WTC11 (cell line): ENCODE data around the gene CPE. TPM values are rescaled to one million over a fixed set of nuclear protein-coding genes. Genes with fewer than 3 reads are reported as not detected.

Experiments
- ATAC-seq: fragments of 200-7000 bp; cut with Tn5 transposase; 2 replicates; pipeline ENCODE4 v1.10.0; 2021; ENCODE audit warnings: mild to moderate bottlenecking, moderate library complexity
- CTCF ChIA-PET: fragments of 300-600 bp; sonication (Branson Sonifier 250); formaldehyde crosslinking; loops from one replicate; lab custom pipeline; 2021; ENCODE audit warnings: antibody characterized with exemption; lab: Charles Lee
- POLR2A ChIA-PET: fragments of 350-600 bp; sonication (Branson Sonifier 250); formaldehyde crosslinking; loops from one replicate; lab custom pipeline; 2021; ENCODE audit warnings: antibody characterized with exemption; lab: Charles Lee
- DNase-seq: peaks from one replicate; pipeline ENCODE4 v3.0.0; 2021; ENCODE audit warnings: low spot score
- H3K27ac Mint-ChIP-seq: 2 replicates; pipeline ENCODE4 v1.8.0; 2021; ENCODE audit warnings: mixed read lengths
- H3K27me3 Mint-ChIP-seq: 2 replicates; pipeline ENCODE4 v1.8.0; 2021; ENCODE audit warnings: low read depth, mild to moderate bottlenecking, moderate library complexity, mixed read lengths
- H3K36me3 Mint-ChIP-seq: 2 replicates; pipeline ENCODE4 v1.8.0; 2021; ENCODE audit warnings: mixed read lengths
- H3K4me1 Mint-ChIP-seq: 2 replicates; pipeline ENCODE4 v1.8.0; 2022; ENCODE audit warnings: mixed read lengths
- H3K4me3 Mint-ChIP-seq: 2 replicates; pipeline ENCODE4 v1.8.0; 2021; ENCODE audit warnings: mild to moderate bottlenecking, moderate library complexity, mixed read lengths
- H3K9me3 Mint-ChIP-seq: 2 replicates; pipeline ENCODE4 v1.8.0; 2021; ENCODE audit warnings: mixed read lengths
- ATF1 ChIP-seq: sonication (generic); formaldehyde crosslinking; IDR thresholded peaks from 2 replicates; pipeline ENCODE4 v1.8.1; 2023; ENCODE audit warnings: mild to moderate bottlenecking, moderate library complexity, missing genetic modification reagents
- CBFB ChIP-seq: sonication (generic); formaldehyde crosslinking; IDR thresholded peaks from 2 replicates; pipeline ENCODE4 v1.8.1; 2022; ENCODE audit warnings: mild to moderate bottlenecking, low read depth, missing genetic modification reagents
- CREB1 ChIP-seq: sonication (generic); formaldehyde crosslinking; IDR thresholded peaks from 2 replicates; pipeline ENCODE4 v1.8.0; 2023; ENCODE audit warnings: mild to moderate bottlenecking, missing genetic modification reagents
- ELF4 ChIP-seq: sonication (generic); formaldehyde crosslinking; IDR thresholded peaks from 2 replicates; pipeline ENCODE4 v1.8.1; 2022; ENCODE audit warnings: low read depth, mild to moderate bottlenecking, moderate library complexity, missing genetic modification reagents
- ESRRA ChIP-seq: sonication (generic); formaldehyde crosslinking; IDR thresholded peaks from 2 replicates; pipeline ENCODE4 v1.8.1; 2022; ENCODE audit warnings: mild to moderate bottlenecking, missing genetic modification reagents, borderline replicate concordance
- GRHL2 ChIP-seq: fragments of 250-450 bp; sonication (Bioruptor Pico); IDR thresholded peaks from 2 replicates; pipeline ENCODE4 v1.8.0; 2022; ENCODE audit warnings: mild to moderate bottlenecking, moderate library complexity; ENCODE audit not compliant: insufficient replicate concordance, severe bottlenecking
- IRF2 ChIP-seq: sonication (generic); formaldehyde crosslinking; IDR thresholded peaks from 2 replicates; pipeline ENCODE4 v1.8.0; 2022; ENCODE audit warnings: low read depth, missing genetic modification reagents, borderline replicate concordance
- JUN ChIP-seq: sonication (generic); formaldehyde crosslinking; IDR thresholded peaks from 2 replicates; pipeline ENCODE4 v1.8.0; 2023; ENCODE audit warnings: mild to moderate bottlenecking, missing genetic modification reagents
- KAT7 ChIP-seq: sonication (generic); formaldehyde crosslinking; IDR thresholded peaks from 2 replicates; pipeline ENCODE4 v1.8.1; 2023; ENCODE audit warnings: missing genetic modification reagents, mild to moderate bottlenecking, borderline replicate concordance
- NFATC4 ChIP-seq: fragments of 250-450 bp; sonication (Bioruptor Pico); IDR thresholded peaks from 2 replicates; pipeline ENCODE4 v1.9.0; 2021; ENCODE audit warnings: mild to moderate bottlenecking
- NR1H2 ChIP-seq: sonication (generic); formaldehyde crosslinking; IDR thresholded peaks from 2 replicates; pipeline ENCODE4 v1.9.0; 2021; ENCODE audit warnings: mild to moderate bottlenecking, moderate library complexity, missing genetic modification reagents
- NR3C1 ChIP-seq: sonication (generic); formaldehyde crosslinking; conservative IDR thresholded peaks from 2 replicates; pipeline ENCODE4 v1.8.1; 2023; ENCODE audit warnings: low read depth, mild to moderate bottlenecking, missing genetic modification reagents
- OVOL2 ChIP-seq: fragments of 250-450 bp; sonication (Bioruptor Pico); IDR thresholded peaks from 2 replicates; pipeline ENCODE4 v1.9.0; 2021; ENCODE audit warnings: mild to moderate bottlenecking, borderline replicate concordance
- SP1 ChIP-seq: sonication (generic); formaldehyde crosslinking; conservative IDR thresholded peaks from 2 replicates; pipeline ENCODE4 v1.8.1; 2022; ENCODE audit warnings: missing genetic modification reagents
- ZNF138 ChIP-seq: sonication (generic); formaldehyde crosslinking; conservative IDR thresholded peaks from 2 replicates; pipeline ENCODE4 v1.8.1; 2022; ENCODE audit warnings: mild to moderate bottlenecking, moderate library complexity, missing genetic modification reagents
- ZNF219 ChIP-seq: sonication (generic); formaldehyde crosslinking; IDR thresholded peaks from 2 replicates; pipeline ENCODE4 v1.8.0; 2023; ENCODE audit warnings: missing genetic modification reagents, mild to moderate bottlenecking, borderline replicate concordance
- ZNF423 ChIP-seq: fragments of 250-450 bp; sonication (Bioruptor Pico); IDR thresholded peaks from 2 replicates; pipeline ENCODE4 v2.1.2; 2022; ENCODE audit warnings: mild to moderate bottlenecking, moderate library complexity
- total RNA-seq: library from RNA; stranded (reverse); gene quantifications from 3 replicates; pipeline ENCODE4 v1.2.3, GENCODE V29; 2021
- TF ChIP-seq, protein P1 (sequence below): sonication (generic); formaldehyde crosslinking; IDR thresholded peaks from 2 replicates; pipeline ENCODE4 v1.8.1; 2023; ENCODE audit warnings: mild to moderate bottlenecking, missing genetic modification reagents, borderline replicate concordance
- TF ChIP-seq, protein P2 (sequence below): fragments of 250-450 bp; sonication (Bioruptor Pico); IDR thresholded peaks from 2 replicates; pipeline ENCODE4 v1.9.0; 2021; ENCODE audit warnings: mild to moderate bottlenecking
- TF ChIP-seq, protein P3 (sequence below): sonication (generic); formaldehyde crosslinking; IDR thresholded peaks from 2 replicates; pipeline ENCODE4 v1.8.1; 2022; ENCODE audit warnings: mild to moderate bottlenecking, missing genetic modification reagents, moderate library complexity, borderline replicate concordance
- TF ChIP-seq, protein P4 (sequence below): fragments of 250-450 bp; sonication (Bioruptor Pico); IDR thresholded peaks from 2 replicates; pipeline ENCODE4 v1.8.0; 2021; ENCODE audit warnings: mild to moderate bottlenecking
- TF ChIP-seq, protein P5 (sequence below): sonication (generic); formaldehyde crosslinking; IDR thresholded peaks from 2 replicates; pipeline ENCODE4 v1.8.0; 2022; ENCODE audit warnings: mild to moderate bottlenecking, missing genetic modification reagents
- TF ChIP-seq, protein P6 (sequence below): sonication (generic); formaldehyde crosslinking; IDR thresholded peaks from 2 replicates; pipeline ENCODE4 v1.8.0; 2022; ENCODE audit warnings: mild to moderate bottlenecking, missing genetic modification reagents

The CPE gene
- total RNA-seq, 1 experiment from 2014 or later, result 9.2 TPM

DNA sequence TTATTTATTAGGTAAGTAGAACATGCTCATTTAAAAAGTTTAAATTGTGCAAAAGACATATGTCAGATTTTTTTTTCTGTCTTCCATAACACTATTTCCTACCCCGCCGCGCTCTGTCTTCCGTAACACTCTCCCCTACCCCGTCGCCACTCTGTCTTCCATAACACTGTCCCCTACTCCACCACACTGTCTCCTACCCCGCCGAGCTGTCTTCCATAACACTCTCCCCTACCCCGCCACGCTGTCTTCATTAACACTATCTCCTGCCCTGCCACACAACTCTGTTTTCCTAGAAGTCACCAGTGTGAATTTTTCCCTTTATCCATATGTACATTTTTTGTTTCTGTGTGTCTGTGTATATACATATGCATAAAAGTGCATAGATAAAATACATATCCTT is 47.0 kb upstream of the CPE start (continued):
- no peak for TF ChIP-seq ESRRA (CRISPR knock-in tag)
- TF ChIP-seq NR3C1 (CRISPR knock-in tag), result no peak

DNA sequence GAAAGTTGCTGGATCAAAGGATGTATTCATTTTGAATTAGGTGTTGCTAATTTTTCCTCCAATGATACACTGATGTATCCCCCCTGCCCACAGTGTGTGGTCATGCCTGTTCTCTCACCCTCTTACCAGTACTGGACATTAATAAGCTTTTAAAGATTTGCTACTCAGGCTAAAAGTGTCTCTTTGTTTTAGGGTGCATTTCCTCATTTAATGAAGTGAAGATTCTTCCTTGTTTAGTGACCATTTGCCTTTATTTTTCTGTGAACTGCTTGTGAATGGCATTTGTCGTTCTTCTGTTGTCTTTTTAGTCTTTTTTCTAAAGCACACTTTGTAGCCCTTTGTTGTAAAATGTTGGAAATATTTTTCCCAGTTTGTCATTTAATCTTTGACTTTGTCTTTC is 46.3 kb upstream of the CPE start:
- H3K27me3 Mint-ChIP-seq, result no peaks in the 10 kb centered on the region
- CTCF ChIA-PET, result interaction anchor here (1.2 kb wide), 1 partner anchor 201 kb away, joined by 9 read pairs; no protein-coding TSS in a partner anchor
- POLR2A ChIA-PET, result no interaction called here

DNA sequence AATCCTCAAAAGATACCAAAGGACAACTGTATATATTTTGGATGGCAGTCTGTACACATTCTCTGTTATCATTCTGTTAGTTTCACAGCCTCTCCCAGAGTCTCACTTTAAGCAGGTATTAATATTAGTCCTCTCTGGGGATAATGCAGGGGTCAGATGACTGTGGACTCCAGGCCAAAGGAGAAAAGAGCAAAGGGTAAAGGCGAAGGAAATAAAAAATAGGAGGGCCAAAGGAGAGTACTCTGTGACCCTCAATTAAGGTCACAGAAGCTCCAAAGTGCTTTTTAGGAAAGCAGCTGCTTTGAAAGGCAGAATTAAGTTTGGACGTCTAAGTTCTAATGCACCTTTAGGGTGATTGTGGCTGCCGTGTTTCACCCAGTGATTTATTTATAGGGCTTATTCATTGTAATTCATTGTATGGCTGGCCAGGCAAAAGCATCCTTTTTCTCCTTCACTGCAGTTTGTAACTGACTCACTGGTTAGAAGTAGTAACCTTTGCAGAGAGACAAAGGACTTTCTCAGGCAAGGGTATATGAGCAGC is 43.6 kb upstream of the CPE start:
- ChIA-PET CTCF (interaction anchor here (2.4 kb wide), 1 partner anchor 204 kb away, joined by 11 read pairs; no protein-coding TSS in a partner anchor), POLR2A (no interaction called here)
- no peak for DNase-seq
- no peak overlapping the region; the same call in 1 of the 2 replicates for H3K4me3 Mint-ChIP-seq
- no peak for ATAC-seq
- H3K4me1 Mint-ChIP-seq, result peaks cover 49% of the 10 kb centered on the region
- no peaks in the 10 kb centered on the region for H3K9me3 Mint-ChIP-seq
- peak overlapping the region; percentile 80 for H3K27ac Mint-ChIP-seq
- H3K36me3 Mint-ChIP-seq, result peaks cover 75% of the 10 kb centered on the region
- no peaks in the 10 kb centered on the region for H3K27me3 Mint-ChIP-seq
- no peak for TF ChIP-seq KAT7 (CRISPR knock-in tag)
- no peak for TF ChIP-seq ZNF138 (CRISPR knock-in tag)
- TF ChIP-seq, protein P1, sequence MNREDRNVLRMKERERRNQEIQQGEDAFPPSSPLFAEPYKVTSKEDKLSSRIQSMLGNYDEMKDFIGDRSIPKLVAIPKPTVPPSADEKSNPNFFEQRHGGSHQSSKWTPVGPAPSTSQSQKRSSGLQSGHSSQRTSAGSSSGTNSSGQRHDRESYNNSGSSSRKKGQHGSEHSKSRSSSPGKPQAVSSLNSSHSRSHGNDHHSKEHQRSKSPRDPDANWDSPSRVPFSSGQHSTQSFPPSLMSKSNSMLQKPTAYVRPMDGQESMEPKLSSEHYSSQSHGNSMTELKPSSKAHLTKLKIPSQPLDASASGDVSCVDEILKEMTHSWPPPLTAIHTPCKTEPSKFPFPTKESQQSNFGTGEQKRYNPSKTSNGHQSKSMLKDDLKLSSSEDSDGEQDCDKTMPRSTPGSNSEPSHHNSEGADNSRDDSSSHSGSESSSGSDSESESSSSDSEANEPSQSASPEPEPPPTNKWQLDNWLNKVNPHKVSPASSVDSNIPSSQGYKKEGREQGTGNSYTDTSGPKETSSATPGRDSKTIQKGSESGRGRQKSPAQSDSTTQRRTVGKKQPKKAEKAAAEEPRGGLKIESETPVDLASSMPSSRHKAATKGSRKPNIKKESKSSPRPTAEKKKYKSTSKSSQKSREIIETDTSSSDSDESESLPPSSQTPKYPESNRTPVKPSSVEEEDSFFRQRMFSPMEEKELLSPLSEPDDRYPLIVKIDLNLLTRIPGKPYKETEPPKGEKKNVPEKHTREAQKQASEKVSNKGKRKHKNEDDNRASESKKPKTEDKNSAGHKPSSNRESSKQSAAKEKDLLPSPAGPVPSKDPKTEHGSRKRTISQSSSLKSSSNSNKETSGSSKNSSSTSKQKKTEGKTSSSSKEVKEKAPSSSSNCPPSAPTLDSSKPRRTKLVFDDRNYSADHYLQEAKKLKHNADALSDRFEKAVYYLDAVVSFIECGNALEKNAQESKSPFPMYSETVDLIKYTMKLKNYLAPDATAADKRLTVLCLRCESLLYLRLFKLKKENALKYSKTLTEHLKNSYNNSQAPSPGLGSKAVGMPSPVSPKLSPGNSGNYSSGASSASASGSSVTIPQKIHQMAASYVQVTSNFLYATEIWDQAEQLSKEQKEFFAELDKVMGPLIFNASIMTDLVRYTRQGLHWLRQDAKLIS (CRISPR knock-in tag), result no peak
- no peak for TF ChIP-seq IRF2 (CRISPR knock-in tag)
- TF ChIP-seq SP1, result no peak
- TF ChIP-seq, protein P2, sequence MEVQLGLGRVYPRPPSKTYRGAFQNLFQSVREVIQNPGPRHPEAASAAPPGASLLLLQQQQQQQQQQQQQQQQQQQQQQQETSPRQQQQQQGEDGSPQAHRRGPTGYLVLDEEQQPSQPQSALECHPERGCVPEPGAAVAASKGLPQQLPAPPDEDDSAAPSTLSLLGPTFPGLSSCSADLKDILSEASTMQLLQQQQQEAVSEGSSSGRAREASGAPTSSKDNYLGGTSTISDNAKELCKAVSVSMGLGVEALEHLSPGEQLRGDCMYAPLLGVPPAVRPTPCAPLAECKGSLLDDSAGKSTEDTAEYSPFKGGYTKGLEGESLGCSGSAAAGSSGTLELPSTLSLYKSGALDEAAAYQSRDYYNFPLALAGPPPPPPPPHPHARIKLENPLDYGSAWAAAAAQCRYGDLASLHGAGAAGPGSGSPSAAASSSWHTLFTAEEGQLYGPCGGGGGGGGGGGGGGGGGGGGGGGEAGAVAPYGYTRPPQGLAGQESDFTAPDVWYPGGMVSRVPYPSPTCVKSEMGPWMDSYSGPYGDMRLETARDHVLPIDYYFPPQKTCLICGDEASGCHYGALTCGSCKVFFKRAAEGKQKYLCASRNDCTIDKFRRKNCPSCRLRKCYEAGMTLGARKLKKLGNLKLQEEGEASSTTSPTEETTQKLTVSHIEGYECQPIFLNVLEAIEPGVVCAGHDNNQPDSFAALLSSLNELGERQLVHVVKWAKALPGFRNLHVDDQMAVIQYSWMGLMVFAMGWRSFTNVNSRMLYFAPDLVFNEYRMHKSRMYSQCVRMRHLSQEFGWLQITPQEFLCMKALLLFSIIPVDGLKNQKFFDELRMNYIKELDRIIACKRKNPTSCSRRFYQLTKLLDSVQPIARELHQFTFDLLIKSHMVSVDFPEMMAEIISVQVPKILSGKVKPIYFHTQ (CRISPR knock-in tag), result no peak
- TF ChIP-seq ZNF219, result no peak
- no peak for TF ChIP-seq NR1H2
- TF ChIP-seq, protein P3, sequence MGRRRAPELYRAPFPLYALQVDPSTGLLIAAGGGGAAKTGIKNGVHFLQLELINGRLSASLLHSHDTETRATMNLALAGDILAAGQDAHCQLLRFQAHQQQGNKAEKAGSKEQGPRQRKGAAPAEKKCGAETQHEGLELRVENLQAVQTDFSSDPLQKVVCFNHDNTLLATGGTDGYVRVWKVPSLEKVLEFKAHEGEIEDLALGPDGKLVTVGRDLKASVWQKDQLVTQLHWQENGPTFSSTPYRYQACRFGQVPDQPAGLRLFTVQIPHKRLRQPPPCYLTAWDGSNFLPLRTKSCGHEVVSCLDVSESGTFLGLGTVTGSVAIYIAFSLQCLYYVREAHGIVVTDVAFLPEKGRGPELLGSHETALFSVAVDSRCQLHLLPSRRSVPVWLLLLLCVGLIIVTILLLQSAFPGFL, result no peak
- no peak for TF ChIP-seq NFATC4
- TF ChIP-seq ATF1 (CRISPR knock-in tag), result no peak
- TF ChIP-seq OVOL2 (CRISPR knock-in tag), result no peak
- no peak for TF ChIP-seq CBFB (CRISPR knock-in tag)
- TF ChIP-seq ELF4 (CRISPR knock-in tag), result no peak

More for the DNA sequence above, 46.3 kb upstream of the CPE start:
- no peak for ATAC-seq
- Mint-ChIP-seq H3K27ac (peak overlapping the region; percentile 93), H3K4me3 (no peak overlapping the region), H3K9me3 (no peaks in the 10 kb centered on the region), H3K4me1 (peaks cover 53% of the 10 kb centered on the region), H3K36me3 (peaks cover 53% of the 10 kb centered on the region)
- no peak for DNase-seq
- TF ChIP-seq, protein P4, sequence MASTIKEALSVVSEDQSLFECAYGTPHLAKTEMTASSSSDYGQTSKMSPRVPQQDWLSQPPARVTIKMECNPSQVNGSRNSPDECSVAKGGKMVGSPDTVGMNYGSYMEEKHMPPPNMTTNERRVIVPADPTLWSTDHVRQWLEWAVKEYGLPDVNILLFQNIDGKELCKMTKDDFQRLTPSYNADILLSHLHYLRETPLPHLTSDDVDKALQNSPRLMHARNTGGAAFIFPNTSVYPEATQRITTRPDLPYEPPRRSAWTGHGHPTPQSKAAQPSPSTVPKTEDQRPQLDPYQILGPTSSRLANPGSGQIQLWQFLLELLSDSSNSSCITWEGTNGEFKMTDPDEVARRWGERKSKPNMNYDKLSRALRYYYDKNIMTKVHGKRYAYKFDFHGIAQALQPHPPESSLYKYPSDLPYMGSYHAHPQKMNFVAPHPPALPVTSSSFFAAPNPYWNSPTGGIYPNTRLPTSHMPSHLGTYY (CRISPR knock-in tag), result no peak
- TF ChIP-seq, protein P5, sequence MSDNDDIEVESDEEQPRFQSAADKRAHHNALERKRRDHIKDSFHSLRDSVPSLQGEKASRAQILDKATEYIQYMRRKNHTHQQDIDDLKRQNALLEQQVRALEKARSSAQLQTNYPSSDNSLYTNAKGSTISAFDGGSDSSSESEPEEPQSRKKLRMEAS (CRISPR knock-in tag), result no peak
- TF ChIP-seq, protein P6, sequence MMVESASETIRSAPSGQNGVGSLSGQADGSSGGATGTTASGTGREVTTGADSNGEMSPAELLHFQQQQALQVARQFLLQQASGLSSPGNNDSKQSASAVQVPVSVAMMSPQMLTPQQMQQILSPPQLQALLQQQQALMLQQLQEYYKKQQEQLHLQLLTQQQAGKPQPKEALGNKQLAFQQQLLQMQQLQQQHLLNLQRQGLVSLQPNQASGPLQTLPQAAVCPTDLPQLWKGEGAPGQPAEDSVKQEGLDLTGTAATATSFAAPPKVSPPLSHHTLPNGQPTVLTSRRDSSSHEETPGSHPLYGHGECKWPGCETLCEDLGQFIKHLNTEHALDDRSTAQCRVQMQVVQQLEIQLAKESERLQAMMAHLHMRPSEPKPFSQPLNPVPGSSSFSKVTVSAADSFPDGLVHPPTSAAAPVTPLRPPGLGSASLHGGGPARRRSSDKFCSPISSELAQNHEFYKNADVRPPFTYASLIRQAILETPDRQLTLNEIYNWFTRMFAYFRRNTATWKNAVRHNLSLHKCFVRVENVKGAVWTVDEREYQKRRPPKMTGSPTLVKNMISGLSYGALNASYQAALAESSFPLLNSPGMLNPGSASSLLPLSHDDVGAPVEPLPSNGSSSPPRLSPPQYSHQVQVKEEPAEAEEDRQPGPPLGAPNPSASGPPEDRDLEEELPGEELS (CRISPR knock-in tag), result no peak
- TF ChIP-seq ZNF423 (CRISPR knock-in tag) (no peak), NR1H2 (no peak), GRHL2 (CRISPR knock-in tag) (no peak), CREB1 (CRISPR knock-in tag) (no peak), JUN (CRISPR knock-in tag) (no peak), NFATC4 (no peak)
